ENCODE results near the gene NEDD8.

NEDD8 gene

DNA sequence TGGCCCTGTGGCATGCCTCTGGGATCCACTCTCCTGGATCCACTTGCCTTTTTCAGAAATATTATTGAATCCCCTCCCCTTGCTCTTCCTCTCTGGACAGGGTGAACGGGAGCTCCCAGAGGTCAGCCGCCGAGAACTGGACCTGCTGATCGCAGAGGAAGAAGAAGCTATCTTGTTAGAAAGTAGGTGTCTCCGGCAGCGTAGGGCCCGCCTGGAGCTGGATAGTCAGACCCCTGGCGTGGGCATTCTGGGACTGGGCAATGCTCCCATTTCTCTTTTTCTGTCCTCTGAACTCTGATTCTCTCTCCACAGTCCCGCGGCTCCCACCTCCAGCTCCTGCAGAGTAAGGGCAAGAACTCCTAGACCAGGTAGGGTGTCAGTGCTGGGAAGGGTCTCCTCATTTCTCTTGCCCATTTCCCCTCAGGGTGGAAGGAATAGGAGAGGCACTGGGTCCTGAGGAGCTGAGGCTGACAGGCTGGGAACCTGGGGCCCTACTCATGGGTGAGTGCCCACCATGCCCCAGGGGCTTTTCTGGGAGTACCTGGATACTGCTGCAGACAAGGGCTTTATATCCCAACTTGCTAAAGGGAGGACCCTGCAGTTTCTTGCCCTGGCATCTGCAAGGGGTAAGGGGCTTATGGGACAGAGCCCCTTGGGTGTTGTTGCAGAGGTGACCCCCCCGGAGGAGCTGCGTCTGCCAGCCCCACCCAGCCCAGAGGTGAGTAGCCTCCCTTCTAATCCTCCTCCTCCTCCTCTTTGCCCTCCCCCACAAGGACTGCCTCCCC, 54.9 kb downstream of the NEDD8 start:
- DNase-seq, result no peak

- no peak for DNase-seq
Measured at GRCh38 chr14:24176599-24176998, 55.6 kb downstream of the NEDD8 start.

GRCh38 chr14:24172871-24173281, 59.3 kb downstream of the NEDD8 start:
- DNase-seq, result no peak

GRCh38 chr14:24172261-24172860, 59.8 kb downstream of the NEDD8 start:
- DNase-seq, result no peak

DNA sequence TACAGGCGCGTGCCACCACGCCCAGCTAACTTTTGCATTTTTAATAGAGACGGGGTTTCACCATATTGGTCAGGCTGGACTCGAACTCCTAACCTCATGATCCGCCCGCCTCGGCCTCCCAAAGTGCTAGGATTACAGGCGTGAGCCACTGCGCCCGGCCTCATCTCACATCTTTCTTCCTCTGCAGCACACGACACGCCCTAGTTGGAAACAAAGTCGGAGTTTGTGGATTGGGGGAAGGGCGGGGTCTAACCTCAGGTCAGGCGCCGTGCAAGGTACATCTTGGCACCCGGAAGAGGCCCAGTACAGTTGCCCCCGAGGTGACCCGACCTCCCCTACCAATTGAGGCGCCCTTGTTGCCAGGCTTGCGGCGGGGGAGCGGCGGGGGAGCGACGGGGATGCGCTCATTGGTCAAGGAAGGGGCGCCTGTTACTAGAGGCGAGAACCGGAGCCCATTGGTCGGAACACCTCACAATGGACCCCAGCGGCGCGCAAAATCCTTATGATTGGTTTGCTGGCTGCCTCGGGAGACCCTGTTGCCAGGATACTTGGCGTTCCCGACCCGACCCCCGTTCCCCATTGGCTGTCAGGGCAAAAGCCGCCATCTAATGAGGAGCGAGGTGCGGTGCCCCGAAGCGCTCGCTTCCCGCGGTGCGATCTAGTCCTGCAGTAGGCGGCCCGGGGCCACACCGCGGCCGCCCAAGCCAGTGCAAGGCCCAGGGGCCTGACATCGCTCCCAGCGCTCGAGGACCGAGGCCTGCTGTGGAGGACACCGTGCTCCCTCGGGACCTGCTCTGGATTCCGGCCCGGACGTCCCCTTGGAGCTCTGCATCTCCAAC, 60.5 kb downstream of the NEDD8 start, which contains the start of gene REC8:
TSS of gene REC8 (plus strand) at position 659 of the 839 bp plus-strand sequence. CDS start 473 bp downstream, outside the sequence.
- peak; percentile 77 for DNase-seq

- DNase-seq, result no peak
Measured at GRCh38 chr14:24167469-24168114, 64.6 kb downstream of the NEDD8 start.
